ENCODE measurements around the gene MSI2.

Gene MSI2

GRCh38 chr17:57538736-57539456 is 282.6 kb downstream of the MSI2 start:
- Histone ChIP-seq H3K4ac (ENCODE audit: low read depth, low read length) (no peak overlapping the region), H3K79me1 (ENCODE audit: low read length) (peaks cover 9% of the 10 kb centered on the region), H2BK12ac (ENCODE audit: low read length) (no peak overlapping the region), H4K12ac (ENCODE audit: low read depth, low read length) (no peak overlapping the region), H3K4me2 (ENCODE audit: low read length) (no peak overlapping the region), H3K23ac (ENCODE audit: low read length) (no peak overlapping the region), H2BK5ac (ENCODE audit: low read depth, low read length, poor library complexity) (no peak overlapping the region), H3K18ac (ENCODE audit: low read length) (no peak overlapping the region), H3K9me3 (ENCODE audit: insufficient read depth, low read depth, low read length) (no peaks in the 10 kb centered on the region), H2AFZ (ENCODE audit: insufficient read depth, low read length, poor library complexity) (no peak overlapping the region), H3K36me3 (ENCODE audit: control insufficient read depth in 1 of 2, insufficient read depth in 2 of 2, low read length in 2 of 2) (no peaks in the 10 kb centered on the region), H3K27ac (ENCODE audit: low read depth, low read length) (no peak overlapping the region), H3K9ac (ENCODE audit: low read length) (no peak overlapping the region), H4K8ac (ENCODE audit: low read depth, low read length) (no peak overlapping the region), H3K27me3 (ENCODE audit: insufficient read depth, low read length) (no peaks in the 10 kb centered on the region), H3K14ac (ENCODE audit: low read length) (no peak overlapping the region), H4K91ac (ENCODE audit: low read depth, low read length) (no peak overlapping the region), H3K79me2 (ENCODE audit: control insufficient read depth, insufficient read depth, low read length, poor library complexity) (peaks cover under 1% of the 10 kb centered on the region), H2BK120ac (ENCODE audit: insufficient read depth, low read length, poor library complexity) (no peak overlapping the region), H3K4me3 (ENCODE audit: low read depth, low read length) (no peak overlapping the region), H3K4me1 (ENCODE audit: control insufficient read depth in 1 of 2, insufficient read depth in 2 of 2, low read length in 2 of 2) (peaks cover 24 to 28% of the 10 kb centered on the region in 2 experiments), H2AK5ac (ENCODE audit: low read length) (no peak overlapping the region)
- no CpG with 5 or more reads among the region's 11 CpGs for WGBS (ENCODE audit: extremely low coverage, insufficient coverage, insufficient read length)
- peak in 1 of 2 donors; percentile 57 for DNase-seq

DNA sequence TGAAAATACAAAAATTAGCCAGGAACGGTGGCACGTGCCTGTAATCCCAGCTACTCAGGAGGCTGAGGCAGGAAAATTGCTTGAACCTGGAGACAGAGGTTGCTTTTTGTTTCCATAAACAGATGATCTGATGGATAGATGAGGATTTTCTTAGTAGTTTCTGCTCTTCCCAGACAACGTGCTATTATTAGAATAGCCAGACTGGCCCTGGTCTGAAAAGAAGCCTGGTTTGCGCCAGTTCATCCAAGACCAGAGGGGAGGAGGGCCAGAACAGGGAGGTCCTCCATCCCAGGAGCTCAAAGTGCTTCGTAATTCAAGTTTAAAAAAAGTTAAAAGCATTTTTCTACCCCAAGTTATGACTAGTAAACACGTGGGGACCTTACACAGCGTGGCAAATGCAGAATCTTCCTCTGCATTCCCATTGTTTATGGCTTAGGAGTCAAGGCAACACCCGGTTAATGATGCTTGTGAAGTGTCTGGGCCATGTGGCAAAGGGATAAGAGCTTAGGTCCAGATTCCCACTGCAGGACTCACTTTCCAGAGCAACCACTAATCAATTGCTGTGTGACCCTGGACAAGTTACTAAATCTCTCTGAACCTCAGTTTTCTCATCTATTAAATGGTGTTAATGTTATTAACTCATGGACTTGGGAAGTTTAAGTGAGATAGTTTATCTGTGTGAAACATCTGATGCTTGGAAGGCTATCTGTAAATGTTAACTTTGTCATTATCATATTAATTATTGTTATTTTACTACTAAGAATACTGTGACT is 283.4 kb downstream of the MSI2 start:
- Histone ChIP-seq H4K8ac (ENCODE audit: low read depth, low read length) (no peak overlapping the region), H4K12ac (ENCODE audit: low read depth, low read length) (no peak overlapping the region), H2BK12ac (ENCODE audit: low read length) (no peak overlapping the region), H3K4me3 (ENCODE audit: low read depth, low read length) (no peak overlapping the region), H3K27ac (ENCODE audit: low read depth, low read length) (no peak overlapping the region), H3K4me1 (ENCODE audit: control insufficient read depth in 1 of 2, insufficient read depth in 2 of 2, low read length in 2 of 2) (peaks cover 18 to 25% of the 10 kb centered on the region in 2 experiments), H2BK5ac (ENCODE audit: low read depth, low read length, poor library complexity) (no peak overlapping the region), H3K18ac (ENCODE audit: low read length) (no peak overlapping the region), H3K9ac (ENCODE audit: low read length) (no peak overlapping the region), H3K9me3 (ENCODE audit: insufficient read depth, low read depth, low read length) (no peaks in the 10 kb centered on the region), H3K79me1 (ENCODE audit: low read length) (peaks cover 8% of the 10 kb centered on the region), H2AFZ (ENCODE audit: insufficient read depth, low read length, poor library complexity) (no peak overlapping the region), H3K36me3 (ENCODE audit: control insufficient read depth in 1 of 2, insufficient read depth in 2 of 2, low read length in 2 of 2) (no peaks in the 10 kb centered on the region), H2AK5ac (ENCODE audit: low read length) (no peak overlapping the region), H3K14ac (ENCODE audit: low read length) (no peak overlapping the region), H3K79me2 (ENCODE audit: control insufficient read depth, insufficient read depth, low read length, poor library complexity) (no peaks in the 10 kb centered on the region), H2BK120ac (ENCODE audit: insufficient read depth, low read length, poor library complexity) (no peak overlapping the region), H3K27me3 (ENCODE audit: insufficient read depth, low read length) (no peaks in the 10 kb centered on the region), H3K23ac (ENCODE audit: low read length) (no peak overlapping the region), H3K4me2 (ENCODE audit: low read length) (no peak overlapping the region), H4K91ac (ENCODE audit: low read depth, low read length) (no peak overlapping the region), H3K4ac (ENCODE audit: low read depth, low read length) (no peak overlapping the region)
- DNase-seq, result no peak
- WGBS (ENCODE audit: extremely low coverage, insufficient coverage, insufficient read length), result no CpG with 5 or more reads among the region's 8 CpGs

GRCh38 chr17:57540596-57540995 is 284.3 kb downstream of the MSI2 start:
- WGBS (ENCODE audit: extremely low coverage, insufficient coverage, insufficient read length), result no CpG with 5 or more reads among the region's 2 CpGs

DNA sequence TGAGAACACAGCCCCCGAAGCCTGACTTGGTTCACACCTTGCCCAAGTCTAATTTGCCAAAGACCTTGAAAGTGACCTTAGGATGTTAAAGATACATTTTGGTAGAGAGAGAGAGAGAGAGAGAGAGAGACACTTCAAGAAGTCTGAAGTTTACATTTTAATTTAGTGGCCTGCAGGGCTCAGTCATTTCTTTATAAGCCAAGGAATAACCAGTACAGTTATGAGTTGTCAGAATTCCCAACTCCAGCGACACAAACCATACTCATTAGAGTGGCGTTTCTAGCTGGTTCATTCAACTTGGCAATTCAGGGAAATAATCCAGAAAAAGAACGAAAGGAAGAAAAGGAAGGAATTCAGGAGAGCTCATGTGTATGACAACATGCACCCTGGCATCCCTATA is 284.7 kb downstream of the MSI2 start:
- Histone ChIP-seq H2BK12ac (ENCODE audit: low read length) (no peak overlapping the region), H3K27me3 (ENCODE audit: insufficient read depth, low read length) (no peaks in the 10 kb centered on the region), H4K91ac (ENCODE audit: low read depth, low read length) (peak overlapping the region; percentile 39), H3K18ac (ENCODE audit: low read length) (no peak overlapping the region), H3K9me3 (ENCODE audit: insufficient read depth, low read depth, low read length) (no peaks in the 10 kb centered on the region), H3K36me3 (ENCODE audit: control insufficient read depth in 1 of 2, insufficient read depth in 2 of 2, low read length in 2 of 2) (no peaks in the 10 kb centered on the region), H3K14ac (ENCODE audit: low read length) (no peak overlapping the region), H3K4me1 (ENCODE audit: control insufficient read depth in 1 of 2, insufficient read depth in 2 of 2, low read length in 2 of 2) (peaks cover 12 to 17% of the 10 kb centered on the region in 2 experiments), H3K79me2 (ENCODE audit: control insufficient read depth, insufficient read depth, low read length, poor library complexity) (no peaks in the 10 kb centered on the region), H2BK120ac (ENCODE audit: insufficient read depth, low read length, poor library complexity) (no peak overlapping the region), H2AFZ (ENCODE audit: insufficient read depth, low read length, poor library complexity) (no peak overlapping the region), H3K23ac (ENCODE audit: low read length) (no peak overlapping the region), H4K12ac (ENCODE audit: low read depth, low read length) (no peak overlapping the region), H4K8ac (ENCODE audit: low read depth, low read length) (no peak overlapping the region), H3K27ac (ENCODE audit: low read depth, low read length) (no peak overlapping the region), H3K79me1 (ENCODE audit: low read length) (peaks cover 3% of the 10 kb centered on the region), H3K4me2 (ENCODE audit: low read length) (no peak overlapping the region), H3K4ac (ENCODE audit: low read depth, low read length) (no peak overlapping the region), H3K4me3 (ENCODE audit: low read depth, low read length) (no peak overlapping the region), H3K9ac (ENCODE audit: low read length) (no peak overlapping the region), H2BK5ac (ENCODE audit: low read depth, low read length, poor library complexity) (no peak overlapping the region), H2AK5ac (ENCODE audit: low read length) (no peak overlapping the region)
- no peak for DNase-seq
- no CpG with 5 or more reads among the region's 4 CpGs for WGBS (ENCODE audit: extremely low coverage, insufficient coverage, insufficient read length)

More at GRCh38 chr17:57540596-57540995, 284.3 kb downstream of the MSI2 start:
- Histone ChIP-seq H3K4me1 (ENCODE audit: control insufficient read depth in 1 of 2, insufficient read depth in 2 of 2, low read length in 2 of 2) (peaks cover 12 to 17% of the 10 kb centered on the region in 2 experiments), H3K36me3 (ENCODE audit: control insufficient read depth in 1 of 2, insufficient read depth in 2 of 2, low read length in 2 of 2) (no peaks in the 10 kb centered on the region), H3K9ac (ENCODE audit: low read length) (no peak overlapping the region), H4K12ac (ENCODE audit: low read depth, low read length) (no peak overlapping the region), H3K27me3 (ENCODE audit: insufficient read depth, low read length) (no peaks in the 10 kb centered on the region), H4K8ac (ENCODE audit: low read depth, low read length) (peak overlapping the region; percentile 53), H2BK5ac (ENCODE audit: low read depth, low read length, poor library complexity) (no peak overlapping the region), H3K18ac (ENCODE audit: low read length) (peak overlapping the region; percentile 55), H2AFZ (ENCODE audit: insufficient read depth, low read length, poor library complexity) (no peak overlapping the region), H3K27ac (ENCODE audit: low read depth, low read length) (no peak overlapping the region), H2BK12ac (ENCODE audit: low read length) (no peak overlapping the region), H3K4me3 (ENCODE audit: low read depth, low read length) (no peak overlapping the region), H3K9me3 (ENCODE audit: insufficient read depth, low read depth, low read length) (no peaks in the 10 kb centered on the region), H3K79me1 (ENCODE audit: low read length) (peaks cover 3% of the 10 kb centered on the region), H3K4ac (ENCODE audit: low read depth, low read length) (peak overlapping the region; percentile 22), H3K14ac (ENCODE audit: low read length) (no peak overlapping the region), H4K91ac (ENCODE audit: low read depth, low read length) (peak overlapping the region; percentile 39), H2AK5ac (ENCODE audit: low read length) (no peak overlapping the region), H3K23ac (ENCODE audit: low read length) (no peak overlapping the region), H2BK120ac (ENCODE audit: insufficient read depth, low read length, poor library complexity) (peak overlapping the region; percentile 34), H3K4me2 (ENCODE audit: low read length) (no peak overlapping the region), H3K79me2 (ENCODE audit: control insufficient read depth, insufficient read depth, low read length, poor library complexity) (no peaks in the 10 kb centered on the region)
- no peak for DNase-seq
